K562 (cell line): ENCODE measurements around the gene BDNF. TPM values are rescaled to one million over a fixed set of nuclear protein-coding genes. Genes with fewer than 3 reads are reported as not detected.

ENCODE experiments used
- ATAC-seq: fragments of 200-7000 bp; cut with Tn5 transposase; 3 replicates; pipeline ENCODE4 v1.9.1; 2020; ENCODE audit warnings: moderate library complexity
- BruUV-seq: library from RNA; stranded (reverse); fragments of 400-500 nt; replicated peaks from 2 replicates; lab custom pipeline; 2021; lab: Mats Ljungman, UMichigan
- CTCF ChIA-PET: fragments of 300-600 bp; formaldehyde crosslinking; extraction: SDS; loops from one replicate; lab custom pipeline; 2021; ENCODE audit warnings: low intra/inter-chr PET ratio; lab: Yijun Ruan, JAX
- POLR2A ChIA-PET: fragments of 300-600, 350-650 bp; sonication (Branson Sonifier 250); formaldehyde crosslinking; extraction: SDS; loops from one replicate; lab custom pipeline; 2021; ENCODE audit warnings: antibody characterized with exemption, inconsistent platforms; lab: Yijun Ruan, JAX
- DNase-seq, 4 experiments: peaks; one replicate each; pipeline versions ENCODE4 v3.0.0 to v3.0.0-alpha.2; 2011 to 2018; ENCODE audit warnings: low spot score in 3 of 4, mixed read lengths in 3 of 4; ENCODE audit errors: extremely low read depth in 1 of 4
- FAIRE-seq: peaks from 2 replicates; lab custom pipeline; 2011; peaks lifted over from hg19 to GRCh38; lab: Jason Lieb, UNC
- H2AFZ ChIP-seq: 2 replicates; pipeline ENCODE4 v1.6.0; 2011; ENCODE audit warnings: low read depth, low read length, control low read depth, inconsistent platforms
- H3K27ac ChIP-seq: fragments of 200-600 bp; 3 replicates; pipeline ENCODE4 v1.8.0; 2011; ENCODE audit warnings: low read depth, mild to moderate bottlenecking, control low read depth, inconsistent platforms, low read length, moderate library complexity, mixed read lengths; ENCODE audit errors: extremely low read depth
- H3K27me3 ChIP-seq, 2 experiments: fragments of 300-600 bp in 1 of 2; 2 replicates in 1 of 2; 3 replicates in 1 of 2; pipeline versions ENCODE4 v1.6.0 to v1.8.0; 2011; ENCODE audit warnings: inconsistent platforms in 2 of 2, low read length in 2 of 2, mild to moderate bottlenecking in 1 of 2, mixed read lengths in 1 of 2, moderate library complexity in 1 of 2; ENCODE audit not compliant: control insufficient read depth in 2 of 2, insufficient read depth in 2 of 2
- H3K36me3 ChIP-seq: fragments of 300-600 bp; 3 replicates; pipeline ENCODE4 v1.8.0; 2011; ENCODE audit warnings: mild to moderate bottlenecking, low read length, inconsistent platforms; ENCODE audit not compliant: control insufficient read depth, insufficient read depth
- H3K4me1 ChIP-seq, 2 experiments: fragments of 200-600 bp in 1 of 2; replicated peaks in 1 of 2; 2 replicates in 1 of 2; 3 replicates in 1 of 2; pipeline versions ENCODE4 v1.5.1 to v1.8.0; 2011; ENCODE audit warnings: inconsistent platforms in 2 of 2, low read length in 2 of 2, mild to moderate bottlenecking in 1 of 2, mixed read lengths in 1 of 2, moderate library complexity in 1 of 2; ENCODE audit not compliant: control insufficient read depth in 2 of 2, insufficient read depth in 2 of 2
- H3K4me2 ChIP-seq: 2 replicates; pipeline ENCODE4 v1.6.1; 2011; ENCODE audit warnings: low read length, control low read depth, inconsistent platforms, mixed read lengths; ENCODE audit not compliant: insufficient read depth
- H3K4me3 ChIP-seq: fragments of 200-600 bp; sonication (generic), shearing (Covaris generic); 2 replicates; pipeline ENCODE4 v1.5.1; 2016; ENCODE audit warnings: control low read depth, inconsistent platforms
- H3K79me2 ChIP-seq: fragments of 200-600 bp; 3 replicates; pipeline ENCODE4 v1.8.0; 2011; ENCODE audit warnings: low read length, inconsistent platforms; ENCODE audit not compliant: control insufficient read depth, insufficient read depth
- H3K9ac ChIP-seq, 2 experiments: 2 replicates each; pipeline versions ENCODE4 v1.6.0 to v1.6.1; 2011; ENCODE audit warnings: low read depth in 2 of 2, low read length in 2 of 2, control low read depth in 1 of 2, inconsistent platforms in 1 of 2, mild to moderate bottlenecking in 1 of 2, mixed read lengths in 1 of 2; ENCODE audit not compliant: insufficient read depth in 1 of 2
- H3K9me1 ChIP-seq: one replicate; pipeline ENCODE4 v1.6.0; 2011; ENCODE audit warnings: inconsistent platforms, mild to moderate bottlenecking, low read length, moderate library complexity; ENCODE audit not compliant: control insufficient read depth, insufficient read depth
- H3K9me3 ChIP-seq: replicated peaks from 2 replicates; pipeline ENCODE4 v1.5.1; 2011; ENCODE audit warnings: low read depth, low read length, inconsistent platforms; ENCODE audit not compliant: control insufficient read depth, insufficient read depth
- H4K20me1 ChIP-seq: replicated peaks from 2 replicates; pipeline ENCODE4 v1.6.1; 2011; ENCODE audit warnings: low read length, inconsistent platforms, mixed read lengths; ENCODE audit not compliant: control insufficient read depth, insufficient read depth
- ATF1 ChIP-seq, 2 experiments: fragments of 450-650 bp in 1 of 2; IDR thresholded peaks; 2 replicates each; pipeline ENCODE4 v1.6.1; 2016; ENCODE audit warnings: missing compliant biosample characterization in 1 of 2, missing genetic modification characterization in 1 of 2
- BCLAF1 ChIP-seq, 2 experiments: fragments of 450-650 bp in 1 of 2; IDR thresholded peaks; 2 replicates each; pipeline ENCODE4 v1.6.1; 2011 to 2017; ENCODE audit warnings: low read depth in 2 of 2, antibody characterized with exemption in 1 of 2, borderline replicate concordance in 1 of 2, low read length in 1 of 2, mild to moderate bottlenecking in 1 of 2, mixed read lengths in 1 of 2; ENCODE audit not compliant: control insufficient read depth in 1 of 2
- CTCF ChIP-seq, 3 experiments: IDR thresholded peaks in 2 of 3; conservative IDR thresholded peaks in 1 of 3; 2 replicates each; pipeline ENCODE4 v1.5.1; 2011 to 2012; ENCODE audit warnings: low read length in 3 of 3, mild to moderate bottlenecking in 3 of 3, control low read depth in 2 of 3, improper control_type of control experiment in 1 of 3, inconsistent platforms in 1 of 3, low read depth in 1 of 3, mixed read lengths in 1 of 3, moderate library complexity in 1 of 3; ENCODE audit not compliant: insufficient read depth in 2 of 3
- NFRKB ChIP-seq: fragments of 450-650 bp; IDR thresholded peaks from 2 replicates; pipeline ENCODE4 v1.6.1; 2016; ENCODE audit warnings: low read depth
- RAD21 ChIP-seq, 2 experiments: fragments of 250-450 bp in 1 of 2; fragments of 450-650 bp in 1 of 2; sonication (Bioruptor Pico) in 1 of 2; formaldehyde crosslinking in 1 of 2; IDR thresholded peaks in 1 of 2; conservative IDR thresholded peaks in 1 of 2; 2 replicates each; pipeline versions ENCODE4 v1.4.0 to v1.8.0; 2020 to 2022; ENCODE audit warnings: mild to moderate bottlenecking in 2 of 2, moderate library complexity in 1 of 2
- RBM34 ChIP-seq: fragments of 200-400 bp; formaldehyde crosslinking; IDR thresholded peaks from 2 replicates; pipeline ENCODE4 v1.6.1; 2018; ENCODE audit warnings: low read length, borderline replicate concordance; ENCODE audit not compliant: insufficient read depth
- TFE3 ChIP-seq: fragments of 450-650 bp; formaldehyde crosslinking; IDR thresholded peaks from 2 replicates; pipeline ENCODE4 v1.4.0; 2020; ENCODE audit warnings: mild to moderate bottlenecking, mixed read lengths
- ZNF184 ChIP-seq: sonication (generic); formaldehyde crosslinking; IDR thresholded peaks from 2 replicates; pipeline ENCODE4 v1.5.0; 2020; ENCODE audit warnings: missing genetic modification reagents
- ZNF280A ChIP-seq: fragments of 450-650 bp; IDR thresholded peaks from 2 replicates; pipeline ENCODE4 v1.6.1; 2018; ENCODE audit warnings: mild to moderate bottlenecking, low read depth; ENCODE audit not compliant: partially characterized antibody
- WGBS: fragments of 100-300 bp; shearing (Covaris generic); methylation state at CpG from one replicate; pipeline ENCODE4 v1.1.6; 2016; ENCODE audit warnings: low coverage, mixed read lengths; ENCODE audit not compliant: insufficient coverage; ENCODE audit errors: missing lambda C conversion rate; 5-methylcytosine and 5-hydroxymethylcytosine counted together
- in situ Hi-C: fragments of 300-500 bp; cut with MboI; formaldehyde crosslinking; loops from 4 replicates; pipeline ENCODE4 v1.15.0; 2018; ENCODE audit warnings: inconsistent platforms, mixed read lengths
- intact Hi-C: fragments of 100-400 bp; cut with micrococcal nuclease; formaldehyde crosslinking; loops from 2 replicates; pipeline ENCODE4 v1.14.2; 2022
- polyA plus RNA-seq, 8 experiments: library from polyadenylated mRNA; depleted of rRNA in 4 of 8; stranded (reverse) in 5 of 8; unstranded in 3 of 8; fragments of >200 nt; fragmentation: Nextera tagmentation in 2 of 8; fragmentation: Illumina TruSeq in 1 of 8; extraction: Ambion mirVana in 2 of 8; extraction: Trizol in 1 of 8; gene quantifications; 2 replicates each; pipeline versions ENCODE4 v1.2.1 to v1.2.3, GENCODE V29; 2011 to 2014; ENCODE audit warnings: inconsistent platforms in 1 of 8, missing spikeins in 1 of 8
- total RNA-seq, 7 experiments: library from RNA; depleted of rRNA in 6 of 7; stranded (reverse); fragments of >200 nt in 6 of 7; fragmentation: Illumina TruSeq in 2 of 7; extraction: Trizol in 2 of 7; gene quantifications; 2 replicates each; pipeline versions ENCODE4 v1.2.1 to v1.2.3, GENCODE V29; 2011 to 2021; ENCODE audit warnings: low replicate concordance in 1 of 7

The BDNF gene
- total and polyA plus RNA-seq, 9 of the 15 experiments (the other 6 are each of a cell fraction or from before 2014, with no cell fraction given): 0.04 TPM; not detected in 8

DNA sequence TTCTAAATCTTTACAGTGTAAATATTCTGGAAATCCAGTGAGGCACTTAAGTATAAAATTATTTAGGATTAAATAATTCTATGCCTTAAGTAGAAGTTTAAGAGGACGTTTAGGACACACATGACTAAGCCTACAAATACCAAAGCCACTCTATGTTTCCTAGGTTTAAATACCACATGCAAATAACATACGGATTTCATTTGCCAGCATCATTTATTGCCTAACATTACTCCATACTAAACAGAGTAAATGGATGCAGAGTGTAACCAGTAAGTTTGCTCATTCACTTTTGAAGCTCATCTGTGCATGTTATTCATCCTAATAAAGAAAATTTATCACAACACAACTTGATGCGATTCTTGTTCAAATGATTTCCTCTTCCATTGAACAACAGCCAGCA, 4.1 kb downstream of the BDNF start (continued):
- TF ChIP-seq BCLAF1 (IDR thresholded peaks at IDR 0.05; ENCODE audit: borderline replicate concordance in 1 of 2, control insufficient read depth in 1 of 2, low read depth in 2 of 2, low read length in 1 of 2) (no peak), RBM34 (no peak), NFRKB (no peak), ATF1 (CRISPR knock-in tag; IDR thresholded peaks at IDR 0.05) (no peak), ATF1 (tag; IDR thresholded peaks at IDR 0.05) (no peak), TFE3 (CRISPR knock-in tag) (no peak)
- TF ChIP-seq, all 486 proteins: peak for 0

DNA sequence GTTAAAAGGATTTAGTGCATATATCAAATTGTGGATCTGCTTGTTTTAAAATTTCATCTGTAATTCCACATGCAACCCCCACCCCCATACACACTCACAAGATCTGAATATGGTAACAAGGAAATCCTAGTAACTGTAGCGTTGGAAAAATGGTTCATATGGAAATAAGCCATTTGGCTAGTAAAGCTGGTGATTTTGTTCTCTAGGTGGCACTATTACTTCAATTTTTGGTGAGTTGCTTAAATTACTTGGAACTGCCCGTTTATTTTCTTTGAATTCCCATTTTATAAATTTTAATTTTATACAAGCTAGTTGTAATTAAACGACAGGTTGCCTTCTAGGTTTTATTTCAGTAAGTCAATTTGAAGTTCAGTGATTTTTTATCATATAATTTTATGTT, 5.3 kb downstream of the BDNF start:
- CTCF ChIA-PET: interaction anchor here (0.6 to 1.2 kb wide), 2 partner anchors 991 to 1003 kb away, joined by 3 to 4 read pairs; no protein-coding TSS in a partner anchor
- no peak overlapping the region for H3K4me2 ChIP-seq
- H2AFZ ChIP-seq: no peak overlapping the region
- H3K9me3 ChIP-seq: no peaks in the 10 kb centered on the region
- no peaks in the 10 kb centered on the region for H3K36me3 ChIP-seq
- no peak overlapping the region for H3K27ac ChIP-seq
- WGBS: 3% methylated on average over 3 of the region's 3 CpGs
- no peak overlapping the region for H3K9ac ChIP-seq
- no TSS peak for BruUV-seq
- intact Hi-C loops: loop anchor here (5.0 kb wide), 3 partner anchors 1002 to 1637 kb away; no protein-coding TSS in a partner anchor
- FAIRE-seq: peak; percentile 67
- POLR2A ChIA-PET: no interaction called here
- DNase-seq: peak in 1 of 4 experiments; percentile 6
- H3K9me1 ChIP-seq: no peaks in the 10 kb centered on the region
- H3K27me3 ChIP-seq: no peaks in the 10 kb centered on the region
- in situ Hi-C loops: no loop called here
- no peak overlapping the region for H3K4me3 ChIP-seq
- no peaks in the 10 kb centered on the region for H3K79me2 ChIP-seq
- no peaks in the 10 kb centered on the region for H4K20me1 ChIP-seq
- ATAC-seq: no peak
- no peaks in the 10 kb centered on the region; a peak in 1 of 5 replicates for H3K4me1 ChIP-seq
- TF ChIP-seq ZNF184 (no peak), CTCF (IDR thresholded peaks at IDR 0.05 in 2 of 3, conservative IDR thresholded peaks at IDR 0.05 in 1 of 3; ENCODE audit: insufficient read depth in 2 of 3, low read depth in 1 of 3, low read length in 3 of 3) (peak in 1 of 3 experiments; percentile 43; a peak in 2 of 6 replicates), RAD21 (CRISPR knock-in tag; conservative IDR thresholded peaks at IDR 0.05 in 1 of 2, IDR thresholded peaks at IDR 0.05 in 1 of 2) (peak in 1 of 2 experiments; percentile 60; a peak in 3 of 4 replicates), ZNF280A (no peak)
